ENCODE measurements around the gene ROBO2.

ROBO2 gene

GRCh38 chr3:77039606-77040171 is at the start of gene ROBO2:
Gene ROBO2, plus strand, starts transcription at chr3:77040099. Its CDS starts 687 bp downstream, at chr3:77040786.
- DNase-seq = peak; percentile 70 to 74

- no peak for DNase-seq
These were observed 49.3 kb upstream of the ROBO2 start for GRCh38 chr3:76990606-76991005.

GRCh38 chr3:76991165-76991564 is 48.7 kb upstream of the ROBO2 start:
- DNase-seq = no peak

GRCh38 chr3:76997733-76998132 is 42.2 kb upstream of the ROBO2 start:
- DNase-seq = peak; percentile 85 to 92

- DNase-seq = peak; percentile 12 to 71
These were observed 41.3 kb upstream of the ROBO2 start for GRCh38 chr3:76998555-76998954.

GRCh38 chr3:77001062-77001701 is 38.7 kb upstream of the ROBO2 start:
- peak; percentile 25 to 56 for DNase-seq

- DNase-seq = no peak
These were observed 25.7 kb upstream of the ROBO2 start for GRCh38 chr3:77014226-77014625.

GRCh38 chr3:77025471-77025870 is 14.4 kb upstream of the ROBO2 start:
- no peak for DNase-seq

GRCh38 chr3:77026904-77027634 is 12.8 kb upstream of the ROBO2 start:
- no peak for DNase-seq

- DNase-seq = no peak
These were observed 11.9 kb upstream of the ROBO2 start for GRCh38 chr3:77028005-77028404.

GRCh38 chr3:77038468-77038929 is 1.4 kb upstream of the ROBO2 start:
- peak; percentile 57 to 92 for DNase-seq

GRCh38 chr3:77038930-77039605 is 831 bp upstream of the ROBO2 start:
- peak; percentile 52 to 55 for DNase-seq

GRCh38 chr3:77040216-77040615 is 317 bp downstream of the ROBO2 start:
- DNase-seq = peak in 1 of 2 experiments; percentile 45

GRCh38 chr3:77040926-77041722 is 1.2 kb downstream of the ROBO2 start:
- no peak for DNase-seq

GRCh38 chr3:77041811-77042210 is 1.9 kb downstream of the ROBO2 start:
- DNase-seq = peak in 1 of 2 experiments; percentile 16

GRCh38 chr3:77042343-77042742 is 2.4 kb downstream of the ROBO2 start:
- DNase-seq = no peak

- peak in 1 of 2 experiments; percentile 35 for DNase-seq
These were observed 3.0 kb downstream of the ROBO2 start for GRCh38 chr3:77042882-77043281.

- DNase-seq = no peak
These were observed 5.8 kb downstream of the ROBO2 start for GRCh38 chr3:77045686-77046085.

GRCh38 chr3:77048186-77048585 is 8.3 kb downstream of the ROBO2 start:
- no peak for DNase-seq

GRCh38 chr3:77051591-77051990 is 11.7 kb downstream of the ROBO2 start:
- no peak for DNase-seq

GRCh38 chr3:77052051-77052501 is 12.2 kb downstream of the ROBO2 start:
- DNase-seq = no peak
